Measurements from ENCODE around the gene HOXA6. TPM values are rescaled to one million over a fixed set of nuclear protein-coding genes. Genes with fewer than 3 reads are reported as not detected.
A peak's percentile ranks its signal among the peaks of the same experiment; 100 is the strongest.

Gene HOXA6
- total RNA-seq, 4 donors from 2014 or later = 11.1 to 30.9 (median 18.7) TPM

DNA sequence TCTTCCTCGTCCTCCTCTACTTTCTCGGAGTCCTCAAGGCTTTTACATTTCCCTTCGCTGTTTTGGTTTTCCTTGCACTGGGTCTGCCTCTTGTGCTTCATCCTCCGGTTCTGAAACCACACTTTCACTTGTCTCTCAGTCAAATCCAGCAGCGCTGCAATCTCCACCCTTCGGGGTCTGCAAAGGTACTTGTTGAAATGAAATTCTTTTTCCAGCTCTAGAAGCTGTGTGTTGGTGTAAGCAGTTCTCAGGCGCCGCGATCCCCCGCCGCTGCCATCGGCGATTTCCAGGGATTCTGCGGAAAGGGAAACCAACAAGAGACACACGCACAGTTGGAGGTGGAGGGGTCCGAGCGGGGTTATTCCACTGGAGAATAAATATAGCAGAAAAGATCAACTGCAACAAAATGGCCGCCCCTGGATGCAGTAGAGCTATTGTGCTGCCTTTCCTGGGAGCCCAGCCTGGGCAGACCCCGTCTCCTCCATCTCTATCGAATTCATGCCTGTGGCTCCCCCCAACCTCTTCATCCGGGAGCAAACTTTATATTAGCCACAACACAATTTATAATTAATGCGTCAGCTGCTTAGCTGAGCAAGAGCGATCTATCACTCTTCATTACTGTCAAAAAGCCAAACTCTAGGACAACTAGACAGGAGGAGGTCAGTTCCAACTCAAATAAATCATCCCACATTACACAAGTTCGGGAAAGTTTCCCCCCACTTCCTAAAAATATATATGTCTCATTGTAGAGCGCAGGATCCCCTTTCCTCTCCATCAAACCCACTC lies 46.2 kb downstream of the HOXA6 start:
- Histone ChIP-seq H3K27ac (peak overlapping the region in 3 of 4 donors; percentile 46 to 71 (median 67)), H3K9me3 (no peaks in the 10 kb centered on the region), H3K4me3 (peak overlapping the region; percentile 4 to 28 (median 15)), H3K27me3 (peaks cover 0 to 89% of the 10 kb centered on the region in 2 donors), H3K4me1 (peaks cover 0 to 69% (median 9%) of the 10 kb centered on the region in 4 donors), H3K36me3 (no peaks in the 10 kb centered on the region)
- no peak for DNase-seq (ENCODE audit: low spot score in 2 of 2)
- 42 to 46% methylated on average over 25 of the region's 25 CpGs for WGBS, 2 donors
- TF ChIP-seq EP300 (IDR thresholded peaks at IDR 0.05) (no peak), POLR2A (IDR thresholded peaks at IDR 0.05) (no peak)
- TF ChIP-seq, protein P1, sequence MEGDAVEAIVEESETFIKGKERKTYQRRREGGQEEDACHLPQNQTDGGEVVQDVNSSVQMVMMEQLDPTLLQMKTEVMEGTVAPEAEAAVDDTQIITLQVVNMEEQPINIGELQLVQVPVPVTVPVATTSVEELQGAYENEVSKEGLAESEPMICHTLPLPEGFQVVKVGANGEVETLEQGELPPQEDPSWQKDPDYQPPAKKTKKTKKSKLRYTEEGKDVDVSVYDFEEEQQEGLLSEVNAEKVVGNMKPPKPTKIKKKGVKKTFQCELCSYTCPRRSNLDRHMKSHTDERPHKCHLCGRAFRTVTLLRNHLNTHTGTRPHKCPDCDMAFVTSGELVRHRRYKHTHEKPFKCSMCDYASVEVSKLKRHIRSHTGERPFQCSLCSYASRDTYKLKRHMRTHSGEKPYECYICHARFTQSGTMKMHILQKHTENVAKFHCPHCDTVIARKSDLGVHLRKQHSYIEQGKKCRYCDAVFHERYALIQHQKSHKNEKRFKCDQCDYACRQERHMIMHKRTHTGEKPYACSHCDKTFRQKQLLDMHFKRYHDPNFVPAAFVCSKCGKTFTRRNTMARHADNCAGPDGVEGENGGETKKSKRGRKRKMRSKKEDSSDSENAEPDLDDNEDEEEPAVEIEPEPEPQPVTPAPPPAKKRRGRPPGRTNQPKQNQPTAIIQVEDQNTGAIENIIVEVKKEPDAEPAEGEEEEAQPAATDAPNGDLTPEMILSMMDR (IDR thresholded peaks at IDR 0.05) = no peak

DNA sequence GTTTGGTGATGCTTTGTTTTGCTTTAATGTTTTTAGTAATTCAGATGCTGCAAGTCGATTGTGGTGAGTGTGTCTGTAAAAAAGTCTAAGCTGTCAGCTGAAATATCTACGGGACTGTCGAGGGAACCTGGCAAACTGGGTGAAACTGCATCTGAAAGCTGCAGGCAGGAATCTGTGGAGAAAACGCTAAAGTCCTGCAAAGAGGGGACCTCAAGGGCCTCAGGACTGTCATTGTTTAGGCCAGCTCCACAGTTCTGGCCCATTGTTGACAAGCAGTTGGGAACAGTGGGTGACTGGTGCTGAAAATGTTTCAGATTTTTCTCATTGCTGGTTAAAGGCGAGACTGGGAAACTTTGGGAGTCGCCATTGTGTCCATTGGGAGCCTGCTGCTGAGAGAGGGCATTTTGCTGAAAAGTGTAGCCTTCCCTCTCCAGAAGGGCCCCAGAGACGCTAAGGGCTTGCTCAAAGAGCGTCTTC lies 46.8 kb downstream of the HOXA6 start:
- Histone ChIP-seq H3K27me3 (peaks cover 0 to 91% of the 10 kb centered on the region in 2 donors), H3K36me3 (no peaks in the 10 kb centered on the region), H3K4me1 (peaks cover 0 to 69% (median 9%) of the 10 kb centered on the region in 4 donors), H3K27ac (peak overlapping the region in 3 of 4 donors; percentile 46 to 71 (median 67)), H3K4me3 (peak overlapping the region in 2 of 4 donors; percentile 4 to 28), H3K9me3 (no peaks in the 10 kb centered on the region)
- DNase-seq (ENCODE audit: low spot score in 2 of 2) = no peak
- 62 to 67% methylated on average over 8 of the region's 8 CpGs for WGBS, 2 donors
- no peak for TF ChIP-seq EP300 (IDR thresholded peaks at IDR 0.05)
- TF ChIP-seq, protein P1 (IDR thresholded peaks at IDR 0.05) = no peak
- no peak for TF ChIP-seq POLR2A (IDR thresholded peaks at IDR 0.05)

DNA sequence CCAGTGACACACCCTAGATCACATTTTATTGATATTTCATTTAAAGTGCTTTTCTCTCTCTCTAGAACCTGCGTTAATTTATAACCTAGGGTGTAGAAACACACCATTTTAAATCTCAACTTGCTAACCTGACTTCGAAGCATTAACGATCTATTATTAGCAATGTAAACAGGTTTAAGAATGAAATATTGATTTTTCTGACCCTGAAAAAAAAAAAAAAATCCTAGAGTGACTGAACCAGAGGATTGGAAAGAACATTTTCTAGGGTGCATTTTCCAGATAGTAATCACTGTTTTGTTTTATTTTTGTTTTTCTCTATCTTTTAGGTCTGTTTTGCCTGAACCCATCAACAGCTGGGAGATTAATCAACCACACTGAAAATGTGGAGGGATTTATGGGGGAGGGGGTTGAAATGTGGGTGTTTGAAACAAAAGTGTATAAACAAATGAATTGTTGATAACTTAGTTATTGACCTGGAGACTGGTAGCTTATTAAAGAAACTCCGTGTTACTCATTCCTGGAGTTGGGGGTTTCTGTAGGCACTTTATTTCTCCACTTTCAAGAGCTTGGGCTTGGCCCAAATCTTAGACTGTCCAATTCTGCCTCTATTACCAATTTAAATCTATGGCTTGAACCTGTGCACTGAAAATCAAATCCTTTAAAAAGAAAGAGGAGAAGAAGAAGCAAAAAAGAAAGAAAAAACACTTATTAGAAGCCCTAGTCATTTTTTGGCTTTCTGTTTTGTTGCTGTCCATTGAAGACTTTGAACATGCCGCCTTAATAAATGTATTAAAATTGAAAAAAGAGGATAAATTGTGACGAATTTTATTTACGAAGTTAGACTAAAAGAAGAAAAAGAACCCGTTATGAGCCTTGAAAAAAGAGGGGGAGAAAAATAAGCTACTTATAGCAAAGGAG lies 47.9 kb downstream of the HOXA6 start:
- peak overlapping the region in 2 of 4 donors; percentile 79 to 87 for H3K27ac ChIP-seq
- H3K27me3 ChIP-seq = peaks cover 0 to 90% of the 10 kb centered on the region in 2 donors
- no peaks in the 10 kb centered on the region for H3K36me3 ChIP-seq
- DNase-seq (ENCODE audit: low spot score in 2 of 2) = no peak
- peaks cover 0 to 75% (median 9%) of the 10 kb centered on the region in 4 donors for H3K4me1 ChIP-seq
- H3K9me3 ChIP-seq = no peaks in the 10 kb centered on the region
- no peak for TF ChIP-seq POLR2A (IDR thresholded peaks at IDR 0.05)
- TF ChIP-seq, protein P1 (IDR thresholded peaks at IDR 0.05) = no peak
- TF ChIP-seq EP300 (IDR thresholded peaks at IDR 0.05) = no peak
- 87 to 90% methylated on average over 8 of the region's 8 CpGs for WGBS, 2 donors
- H3K4me3 ChIP-seq = no peak overlapping the region

DNA sequence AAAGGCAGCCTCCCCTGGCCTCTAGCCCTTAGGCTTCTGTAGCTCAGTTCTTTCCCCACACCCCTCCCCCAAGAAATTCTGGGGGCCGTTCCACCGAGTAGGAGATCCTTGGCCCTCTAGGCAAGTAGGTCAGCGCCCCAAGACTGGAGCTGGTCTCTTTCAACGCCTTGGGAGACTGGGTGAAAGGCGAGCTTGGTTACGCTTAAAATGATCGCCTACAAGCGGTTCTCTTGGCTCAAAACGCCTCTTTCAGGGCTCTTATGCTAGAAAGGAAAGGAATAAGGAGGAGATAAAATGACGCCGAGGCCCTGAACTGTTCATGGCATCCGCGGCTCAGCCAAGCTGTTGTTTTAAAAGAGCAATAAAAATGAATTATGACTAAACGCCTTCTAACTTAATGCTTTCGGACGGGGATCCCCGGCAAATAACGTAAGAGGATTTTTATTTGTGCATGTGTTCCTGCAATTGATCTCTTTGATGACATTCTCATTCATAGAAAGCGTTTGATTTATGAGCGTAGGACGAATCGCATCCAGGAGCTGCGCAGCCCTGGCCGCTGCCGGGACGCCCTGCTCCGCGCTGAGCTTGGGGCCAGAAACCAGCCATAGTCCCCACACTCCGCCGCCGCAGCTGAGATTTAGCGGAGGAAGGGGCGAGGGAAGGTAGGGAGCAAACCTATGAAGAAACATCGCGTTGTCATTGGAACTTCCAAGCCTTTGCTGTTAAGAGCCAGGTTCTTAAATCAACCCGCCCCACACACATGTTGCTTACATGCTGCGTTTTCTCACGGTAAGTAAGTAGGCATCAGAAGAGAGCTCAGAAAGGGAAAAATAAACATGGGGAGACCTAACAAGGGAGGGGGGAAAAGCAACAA lies 48.8 kb downstream of the HOXA6 start:
- DNase-seq (ENCODE audit: low spot score in 2 of 2) = no peak
- WGBS, 2 donors = 38 to 42% methylated on average over 38 of the region's 38 CpGs
- peak overlapping the region; percentile 11 to 87 (median 65) for H3K27ac ChIP-seq
- H3K27me3 ChIP-seq = peaks cover 0 to 86% of the 10 kb centered on the region in 2 donors
- H3K36me3 ChIP-seq = no peaks in the 10 kb centered on the region
- peak overlapping the region; percentile 3 to 94 (median 24) for H3K4me3 ChIP-seq
- TF ChIP-seq, protein P1 (IDR thresholded peaks at IDR 0.05) = no peak
- TF ChIP-seq EP300 (IDR thresholded peaks at IDR 0.05) = peak in 1 of 2 donors; percentile 28
- peaks cover 0 to 80% (median 9%) of the 10 kb centered on the region in 4 donors for H3K4me1 ChIP-seq
- H3K9me3 ChIP-seq = no peaks in the 10 kb centered on the region
